H1 (cell line): ENCODE data around the gene DOCK1.
"Not testable (repeated sequence)": the region's sequence is repeated elsewhere in the genome, so short reads cannot be mapped to it uniquely, and the experiment has no call there.

ENCODE experiments used
- BRCA1 ChIP-seq: IDR thresholded peaks from 2 replicates; pipeline ENCODE4 v1.6.1; 2012; ENCODE audit warnings: low read depth, low read length, improper control_type of control experiment
- GABPA ChIP-seq: IDR thresholded peaks from 2 replicates; pipeline ENCODE4 v1.6.1; 2011; ENCODE audit warnings: mild to moderate bottlenecking, low read length, moderate library complexity, borderline replicate concordance; ENCODE audit not compliant: insufficient read depth
- KDM5A ChIP-seq: fragments of 200-600 bp; IDR thresholded peaks from 2 replicates; pipeline ENCODE4 v1.7.1; 2012; ENCODE audit warnings: mild to moderate bottlenecking, low read length, inconsistent platforms, mixed read lengths
- MAFK ChIP-seq: IDR thresholded peaks from 2 replicates; pipeline ENCODE4 v1.6.1; 2012; ENCODE audit warnings: low read depth, mild to moderate bottlenecking, improper control_type of control experiment, low read length
- POLR2A ChIP-seq, 2 experiments: IDR thresholded peaks; 1 replicate in 1 of 2; 2 replicates in 1 of 2; pipeline ENCODE4 v1.6.1; 2011; ENCODE audit warnings: low read depth in 2 of 2, low read length in 2 of 2, mild to moderate bottlenecking in 2 of 2; ENCODE audit errors: control extremely low read depth in 1 of 2
- POLR2AphosphoS5 ChIP-seq: IDR thresholded peaks from 2 replicates; pipeline ENCODE4 v1.6.1; 2011; ENCODE audit warnings: low read depth, low read length
- RFX5 ChIP-seq: IDR thresholded peaks from 2 replicates; pipeline ENCODE4 v1.6.1; 2011; ENCODE audit warnings: low read depth, low read length, improper control_type of control experiment, borderline replicate concordance
- SP1 ChIP-seq: IDR thresholded peaks from 2 replicates; pipeline ENCODE4 v1.6.1; 2011; ENCODE audit warnings: low read depth, low read length
- SP2 ChIP-seq: IDR thresholded peaks from 2 replicates; pipeline ENCODE4 v1.6.1; 2012; ENCODE audit warnings: mild to moderate bottlenecking, low read length, inconsistent platforms
- TAF1 ChIP-seq: IDR thresholded peaks from 2 replicates; pipeline ENCODE4 v1.6.1; 2011; ENCODE audit warnings: mild to moderate bottlenecking, low read depth, low read length
- TBP ChIP-seq: IDR thresholded peaks from 2 replicates; pipeline ENCODE4 v1.6.1; 2011; ENCODE audit warnings: low read depth, low read length, improper control_type of control experiment
- TEAD4 ChIP-seq: IDR thresholded peaks from 2 replicates; pipeline ENCODE4 v1.6.1; 2012; ENCODE audit warnings: low read depth, low read length, inconsistent platforms, mixed read lengths
- TF ChIP-seq, protein P1 (sequence below), 3 experiments: IDR thresholded peaks; 1 replicate in 2 of 3; 2 replicates in 1 of 3; pipeline versions ENCODE4 v1.5.1 to v1.6.1; 2011; ENCODE audit warnings: low read length in 3 of 3, mild to moderate bottlenecking in 3 of 3, inconsistent platforms in 2 of 3, low read depth in 1 of 3, moderate library complexity in 1 of 3; ENCODE audit not compliant: insufficient read depth in 1 of 3; ENCODE audit errors: control extremely low read depth in 1 of 3

GRCh38 chr10:126938121-126938520 is 32.9 kb downstream of the DOCK1 start:
- TF ChIP-seq POLR2A (IDR thresholded peaks at IDR 0.05; ENCODE audit: control extremely low read depth in 1 of 2, low read depth in 2 of 2, low read length in 2 of 2); POLR2AphosphoS5; TEAD4; RFX5; MAFK; TAF1; GABPA; KDM5A; TBP; BRCA1; SP1; SP2: not testable (repeated sequence)
- TF ChIP-seq, protein P1, sequence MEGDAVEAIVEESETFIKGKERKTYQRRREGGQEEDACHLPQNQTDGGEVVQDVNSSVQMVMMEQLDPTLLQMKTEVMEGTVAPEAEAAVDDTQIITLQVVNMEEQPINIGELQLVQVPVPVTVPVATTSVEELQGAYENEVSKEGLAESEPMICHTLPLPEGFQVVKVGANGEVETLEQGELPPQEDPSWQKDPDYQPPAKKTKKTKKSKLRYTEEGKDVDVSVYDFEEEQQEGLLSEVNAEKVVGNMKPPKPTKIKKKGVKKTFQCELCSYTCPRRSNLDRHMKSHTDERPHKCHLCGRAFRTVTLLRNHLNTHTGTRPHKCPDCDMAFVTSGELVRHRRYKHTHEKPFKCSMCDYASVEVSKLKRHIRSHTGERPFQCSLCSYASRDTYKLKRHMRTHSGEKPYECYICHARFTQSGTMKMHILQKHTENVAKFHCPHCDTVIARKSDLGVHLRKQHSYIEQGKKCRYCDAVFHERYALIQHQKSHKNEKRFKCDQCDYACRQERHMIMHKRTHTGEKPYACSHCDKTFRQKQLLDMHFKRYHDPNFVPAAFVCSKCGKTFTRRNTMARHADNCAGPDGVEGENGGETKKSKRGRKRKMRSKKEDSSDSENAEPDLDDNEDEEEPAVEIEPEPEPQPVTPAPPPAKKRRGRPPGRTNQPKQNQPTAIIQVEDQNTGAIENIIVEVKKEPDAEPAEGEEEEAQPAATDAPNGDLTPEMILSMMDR (IDR thresholded peaks at IDR 0.05; ENCODE audit: control extremely low read depth in 1 of 3, insufficient read depth in 1 of 3, low read depth in 1 of 3, low read length in 3 of 3) = not testable (repeated sequence)
